A673 (cell line): Measurements from ENCODE around the gene ADCY10.

ENCODE experiments used
- EZH2 ChIP-seq: fragments of 200-600 bp; sonication (generic); IDR thresholded peaks from 2 replicates; pipeline ENCODE4 v1.6.1; 2017; ENCODE audit warnings: borderline replicate concordance, low read depth, mild to moderate bottlenecking, mixed read lengths, antibody characterized with exemption, low read length; ENCODE audit not compliant: poor library complexity, severe bottlenecking
- TF ChIP-seq, protein P1 (sequence below): fragments of 300-800, 200-600 bp; sonication (generic); conservative IDR thresholded peaks from 2 replicates; pipeline ENCODE4 v1.5.1; 2017; ENCODE audit warnings: low read depth, mild to moderate bottlenecking, antibody characterized with exemption, low read length, moderate library complexity, mixed read lengths

DNA sequence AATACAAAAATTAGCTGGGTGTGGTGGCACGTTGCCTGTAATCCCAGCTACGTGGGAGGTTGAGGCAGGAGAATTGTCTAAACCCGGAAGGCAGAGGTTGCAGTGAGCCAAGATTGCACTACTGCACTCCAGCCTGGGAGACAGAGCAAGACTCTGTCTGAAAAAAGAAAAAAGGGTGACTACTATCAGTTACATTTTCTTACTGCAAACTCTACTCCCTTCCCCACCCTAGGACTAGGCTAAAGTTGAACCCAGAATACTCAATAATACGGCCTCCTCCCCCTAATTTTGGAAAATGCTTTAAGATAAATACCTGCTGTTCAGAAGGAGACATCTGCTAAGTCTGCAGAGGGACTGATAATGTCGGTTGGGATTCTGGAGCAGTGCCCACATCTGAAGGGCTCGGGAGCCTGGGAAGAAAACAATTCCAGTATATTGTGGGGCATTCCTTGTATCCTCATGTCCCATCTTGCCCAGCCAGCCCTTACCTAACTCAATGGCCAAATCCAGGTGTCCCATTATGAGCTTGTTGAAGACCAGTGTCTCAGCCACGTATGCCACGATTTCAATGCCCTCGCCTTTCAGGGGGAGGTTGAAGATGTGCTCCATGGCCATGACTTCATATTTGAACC lies 89.7 kb downstream of the ADCY10 start:
- TF ChIP-seq, protein P1, sequence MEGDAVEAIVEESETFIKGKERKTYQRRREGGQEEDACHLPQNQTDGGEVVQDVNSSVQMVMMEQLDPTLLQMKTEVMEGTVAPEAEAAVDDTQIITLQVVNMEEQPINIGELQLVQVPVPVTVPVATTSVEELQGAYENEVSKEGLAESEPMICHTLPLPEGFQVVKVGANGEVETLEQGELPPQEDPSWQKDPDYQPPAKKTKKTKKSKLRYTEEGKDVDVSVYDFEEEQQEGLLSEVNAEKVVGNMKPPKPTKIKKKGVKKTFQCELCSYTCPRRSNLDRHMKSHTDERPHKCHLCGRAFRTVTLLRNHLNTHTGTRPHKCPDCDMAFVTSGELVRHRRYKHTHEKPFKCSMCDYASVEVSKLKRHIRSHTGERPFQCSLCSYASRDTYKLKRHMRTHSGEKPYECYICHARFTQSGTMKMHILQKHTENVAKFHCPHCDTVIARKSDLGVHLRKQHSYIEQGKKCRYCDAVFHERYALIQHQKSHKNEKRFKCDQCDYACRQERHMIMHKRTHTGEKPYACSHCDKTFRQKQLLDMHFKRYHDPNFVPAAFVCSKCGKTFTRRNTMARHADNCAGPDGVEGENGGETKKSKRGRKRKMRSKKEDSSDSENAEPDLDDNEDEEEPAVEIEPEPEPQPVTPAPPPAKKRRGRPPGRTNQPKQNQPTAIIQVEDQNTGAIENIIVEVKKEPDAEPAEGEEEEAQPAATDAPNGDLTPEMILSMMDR: no peak
- TF ChIP-seq EZH2: no peak
